Mononuclear cell (primary cell): Measurements from ENCODE around the gene RNPEPL1. TPM values are rescaled to one million over a fixed set of nuclear protein-coding genes. Genes with fewer than 3 reads are reported as not detected.

Experiments
- H3K27me3 ChIP-seq: 2 replicates; pipeline ENCODE4 v1.6.0; 2011; ENCODE audit warnings: low read length, control low read depth; ENCODE audit not compliant: insufficient read depth
- H3K4me1 ChIP-seq: 2 replicates; pipeline ENCODE4 v1.5.1; 2011; ENCODE audit warnings: mild to moderate bottlenecking, low read length, control low read depth; ENCODE audit not compliant: insufficient read depth
- H3K4me3 ChIP-seq: 2 replicates; pipeline ENCODE4 v1.5.1; 2011; ENCODE audit warnings: mild to moderate bottlenecking, low read length, moderate library complexity
- H3K9me3 ChIP-seq: 2 replicates; pipeline ENCODE4 v1.5.1; 2011; ENCODE audit warnings: low read depth, mild to moderate bottlenecking, control low read depth, low read length
- total RNA-seq: library from RNA; depleted of rRNA; stranded (reverse); fragments of >200 nt; gene quantifications from one replicate; pipeline ENCODE4 v1.2.3, GENCODE V29; 2012

Gene RNPEPL1
- total RNA-seq, 1 donor: 41.1 TPM

GRCh38 chr2:240596491-240596931 lies 28.2 kb downstream of the RNPEPL1 start:
- no peaks in the 10 kb centered on the region for H3K9me3 ChIP-seq
- no peaks in the 10 kb centered on the region for H3K4me1 ChIP-seq
- H3K4me3 ChIP-seq: no peak overlapping the region
- no peaks in the 10 kb centered on the region for H3K27me3 ChIP-seq

GRCh38 chr2:240597054-240597418 lies 28.8 kb downstream of the RNPEPL1 start:
- Histone ChIP-seq H3K9me3 (no peaks in the 10 kb centered on the region), H3K27me3 (no peaks in the 10 kb centered on the region), H3K4me1 (no peaks in the 10 kb centered on the region)

GRCh38 chr2:240597419-240598181 lies 29.3 kb downstream of the RNPEPL1 start:
- Histone ChIP-seq H3K9me3 (no peaks in the 10 kb centered on the region), H3K4me3 (no peak overlapping the region), H3K27me3 (no peaks in the 10 kb centered on the region), H3K4me1 (no peaks in the 10 kb centered on the region)

More at GRCh38 chr2:240597054-240597418, 28.8 kb downstream of the RNPEPL1 start:
- no peak overlapping the region for H3K4me3 ChIP-seq

GRCh38 chr2:240598311-240598911 lies 30.1 kb downstream of the RNPEPL1 start:
- no peaks in the 10 kb centered on the region for H3K9me3 ChIP-seq
- H3K4me3 ChIP-seq: no peak overlapping the region
- no peaks in the 10 kb centered on the region for H3K27me3 ChIP-seq
- no peaks in the 10 kb centered on the region for H3K4me1 ChIP-seq

GRCh38 chr2:240599141-240599583 lies 30.9 kb downstream of the RNPEPL1 start:
- H3K27me3 ChIP-seq: no peaks in the 10 kb centered on the region
- H3K4me3 ChIP-seq: no peak overlapping the region
- H3K9me3 ChIP-seq: no peaks in the 10 kb centered on the region
- H3K4me1 ChIP-seq: no peaks in the 10 kb centered on the region

- H3K4me3 ChIP-seq: no peak overlapping the region
- no peaks in the 10 kb centered on the region for H3K27me3 ChIP-seq
- no peaks in the 10 kb centered on the region for H3K9me3 ChIP-seq
- H3K4me1 ChIP-seq: no peaks in the 10 kb centered on the region
Measured at GRCh38 chr2:240600451-240600961, 32.2 kb downstream of the RNPEPL1 start.

- no peak overlapping the region for H3K4me3 ChIP-seq
- no peaks in the 10 kb centered on the region for H3K9me3 ChIP-seq
- no peaks in the 10 kb centered on the region for H3K4me1 ChIP-seq
- H3K27me3 ChIP-seq: no peaks in the 10 kb centered on the region
Measured at GRCh38 chr2:240601061-240601830, 33.0 kb downstream of the RNPEPL1 start.

- no peaks in the 10 kb centered on the region for H3K9me3 ChIP-seq
- no peaks in the 10 kb centered on the region for H3K4me1 ChIP-seq
- no peaks in the 10 kb centered on the region for H3K27me3 ChIP-seq
- no peak overlapping the region for H3K4me3 ChIP-seq
Measured at GRCh38 chr2:240601831-240602160, 33.5 kb downstream of the RNPEPL1 start.

GRCh38 chr2:240602266-240603050 lies 34.2 kb downstream of the RNPEPL1 start:
- Histone ChIP-seq H3K9me3 (no peaks in the 10 kb centered on the region), H3K4me1 (no peaks in the 10 kb centered on the region), H3K4me3 (no peak overlapping the region), H3K27me3 (no peaks in the 10 kb centered on the region)

GRCh38 chr2:240603081-240603835 lies 35.0 kb downstream of the RNPEPL1 start:
- no peaks in the 10 kb centered on the region for H3K9me3 ChIP-seq
- no peak overlapping the region for H3K4me3 ChIP-seq
- H3K27me3 ChIP-seq: no peaks in the 10 kb centered on the region
- no peaks in the 10 kb centered on the region for H3K4me1 ChIP-seq

GRCh38 chr2:240603846-240604245 lies 35.6 kb downstream of the RNPEPL1 start:
- Histone ChIP-seq H3K27me3 (no peaks in the 10 kb centered on the region), H3K4me3 (no peak overlapping the region), H3K9me3 (no peaks in the 10 kb centered on the region), H3K4me1 (no peaks in the 10 kb centered on the region)

GRCh38 chr2:240604291-240604938 lies 36.1 kb downstream of the RNPEPL1 start:
- Histone ChIP-seq H3K4me3 (no peak overlapping the region), H3K27me3 (no peaks in the 10 kb centered on the region), H3K4me1 (no peaks in the 10 kb centered on the region), H3K9me3 (no peaks in the 10 kb centered on the region)

- Histone ChIP-seq H3K4me3 (no peak overlapping the region), H3K4me1 (no peaks in the 10 kb centered on the region), H3K9me3 (no peaks in the 10 kb centered on the region), H3K27me3 (no peaks in the 10 kb centered on the region)
Measured at GRCh38 chr2:240604939-240605716, 36.8 kb downstream of the RNPEPL1 start.
